GM18520 (cell line): Measurements from ENCODE around the gene F5.
A peak's percentile ranks its signal among the peaks of the same experiment; 100 is the strongest.

Experiments used
- ATAC-seq: cut with Tn5 transposase; IDR thresholded peaks from one replicate; pipeline ENCODE4 v1.9.1; 2021; ENCODE audit not compliant: unreplicated experiment

The F5 gene

GRCh38 chr1:169546087-169546995, 39.9 kb downstream of the F5 start:
- peak; percentile 69 for ATAC-seq

- no peak for ATAC-seq
Observed at GRCh38 chr1:169545472-169545871, 40.8 kb downstream of the F5 start.

- no peak for ATAC-seq
Observed at GRCh38 chr1:169538998-169539871, 47.0 kb downstream of the F5 start.

- no peak for ATAC-seq
Observed at GRCh38 chr1:169534653-169535052, 51.6 kb downstream of the F5 start.

GRCh38 chr1:169533528-169534190, 52.6 kb downstream of the F5 start:
- ATAC-seq = peak; percentile 76

- ATAC-seq = no peak
Observed at GRCh38 chr1:169530448-169530847, 55.8 kb downstream of the F5 start.

GRCh38 chr1:169529068-169529642, 57.1 kb downstream of the F5 start:
- ATAC-seq = no peak

GRCh38 chr1:169528215-169529067, 57.8 kb downstream of the F5 start:
- ATAC-seq = no peak

GRCh38 chr1:169527451-169528214, 58.6 kb downstream of the F5 start:
- ATAC-seq = no peak

- no peak for ATAC-seq
Observed at GRCh38 chr1:169527001-169527400, 59.3 kb downstream of the F5 start.

GRCh38 chr1:169526120-169526832, 60.0 kb downstream of the F5 start:
- ATAC-seq = no peak

- ATAC-seq = no peak
Observed at GRCh38 chr1:169525391-169525790, 60.9 kb downstream of the F5 start.

- no peak for ATAC-seq
Observed at GRCh38 chr1:169523904-169524303, 62.4 kb downstream of the F5 start.

GRCh38 chr1:169521226-169521625, 65.1 kb downstream of the F5 start:
- no peak for ATAC-seq

- ATAC-seq = no peak
Observed at GRCh38 chr1:169517558-169518186, 68.6 kb downstream of the F5 start.

GRCh38 chr1:169515641-169516040, 70.6 kb downstream of the F5 start:
- no peak for ATAC-seq

- ATAC-seq = no peak
Observed at GRCh38 chr1:169514566-169515270, 71.6 kb downstream of the F5 start.

- no peak for ATAC-seq
Observed at GRCh38 chr1:169513208-169513607, 73.1 kb downstream of the F5 start.
